Right lobe of liver (tissue), 4 donors: ENCODE measurements around the gene FAM3A.

ENCODE experiments used
- POLR2A ChIP-seq: fragments of 450-650 bp; IDR thresholded peaks from one replicate; pipeline ENCODE4 v1.6.1; 2017; ENCODE audit warnings: antibody characterized with exemption, mild to moderate bottlenecking
- TF ChIP-seq, protein P1 (sequence below), 4 donors: fragments of 200-600 bp in 3 of 4; fragments of 450-650 bp in 1 of 4; IDR thresholded peaks; one replicate each; pipeline versions ENCODE4 v1.5.1 to v1.8.0; 2016 to 2022; ENCODE audit warnings: antibody characterized with exemption in 4 of 4, mild to moderate bottlenecking in 2 of 4
- donor health status: DM: no; HTN: no; CAD: no.
- donor health status: DM: no; HTN: no; CAD: no.
- donor health status: DM: no; HTN: yes; CAD: no.

DNA sequence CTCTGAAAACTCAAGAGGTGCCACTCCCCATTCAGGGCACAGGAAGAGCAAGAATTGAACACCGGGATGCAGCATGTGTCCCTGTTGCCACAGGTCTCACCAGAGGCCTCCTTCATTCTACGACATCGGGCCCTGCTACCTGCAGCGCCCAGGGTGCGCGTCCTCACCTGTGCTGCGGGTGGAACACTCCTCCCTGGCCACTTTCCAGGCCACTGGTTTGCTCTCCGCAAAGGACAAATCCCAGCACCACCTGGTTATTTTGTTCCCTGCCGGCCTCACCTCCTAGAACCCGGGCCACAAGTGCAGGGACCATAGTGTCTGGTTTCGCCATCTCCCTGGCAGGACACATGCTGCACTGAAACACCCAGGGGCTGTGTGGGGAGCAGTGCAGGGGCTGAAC is 14.3 kb upstream of the FAM3A start:
- TF ChIP-seq, protein P1, sequence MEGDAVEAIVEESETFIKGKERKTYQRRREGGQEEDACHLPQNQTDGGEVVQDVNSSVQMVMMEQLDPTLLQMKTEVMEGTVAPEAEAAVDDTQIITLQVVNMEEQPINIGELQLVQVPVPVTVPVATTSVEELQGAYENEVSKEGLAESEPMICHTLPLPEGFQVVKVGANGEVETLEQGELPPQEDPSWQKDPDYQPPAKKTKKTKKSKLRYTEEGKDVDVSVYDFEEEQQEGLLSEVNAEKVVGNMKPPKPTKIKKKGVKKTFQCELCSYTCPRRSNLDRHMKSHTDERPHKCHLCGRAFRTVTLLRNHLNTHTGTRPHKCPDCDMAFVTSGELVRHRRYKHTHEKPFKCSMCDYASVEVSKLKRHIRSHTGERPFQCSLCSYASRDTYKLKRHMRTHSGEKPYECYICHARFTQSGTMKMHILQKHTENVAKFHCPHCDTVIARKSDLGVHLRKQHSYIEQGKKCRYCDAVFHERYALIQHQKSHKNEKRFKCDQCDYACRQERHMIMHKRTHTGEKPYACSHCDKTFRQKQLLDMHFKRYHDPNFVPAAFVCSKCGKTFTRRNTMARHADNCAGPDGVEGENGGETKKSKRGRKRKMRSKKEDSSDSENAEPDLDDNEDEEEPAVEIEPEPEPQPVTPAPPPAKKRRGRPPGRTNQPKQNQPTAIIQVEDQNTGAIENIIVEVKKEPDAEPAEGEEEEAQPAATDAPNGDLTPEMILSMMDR (IDR thresholded peaks at IDR 0.05), result no peak
- no peak for TF ChIP-seq POLR2A
